ENCODE results near the gene FIGN. TPM values are rescaled to one million over a fixed set of nuclear protein-coding genes. Genes with fewer than 3 reads are reported as not detected.

Gene FIGN
- total RNA-seq, 6 donors from 2014 or later: 0.91 to 4.5 (median 4.1) TPM

GRCh38 chr2:163729636-163730273, 6.1 kb downstream of the FIGN start:
- Histone ChIP-seq H3K36me3 (no peaks in the 10 kb centered on the region), H3K9me3 (no peaks in the 10 kb centered on the region), H3K27me3 (no peaks in the 10 kb centered on the region), H3K4me3 (no peak overlapping the region), H3K4me1 (peaks cover 0 to 6% (median 0%) of the 10 kb centered on the region in 4 donors), H3K27ac (no peak overlapping the region)
- DNase-seq (no peak), ATAC-seq (ENCODE audit: low FRiP score in 2 of 2) (no peak)
- TF ChIP-seq POLR2A (IDR thresholded peaks at IDR 0.05) (no peak), POLR2AphosphoS5 (IDR thresholded peaks at IDR 0.05) (no peak), CTCF (IDR thresholded peaks at IDR 0.05) (no peak), EP300 (IDR thresholded peaks at IDR 0.05) (no peak)
- 84 to 87% methylated on average over 4 of the region's 4 CpGs for WGBS, 2 donors

GRCh38 chr2:163723881-163724280, 11.9 kb downstream of the FIGN start:
- TF ChIP-seq POLR2A (IDR thresholded peaks at IDR 0.05): no peak
- Histone ChIP-seq H3K4me3 (no peak overlapping the region), H3K36me3 (no peaks in the 10 kb centered on the region), H3K4me1 (peaks cover 0 to 6% (median 0%) of the 10 kb centered on the region in 4 donors), H3K27me3 (no peaks in the 10 kb centered on the region), H3K9me3 (no peaks in the 10 kb centered on the region), H3K27ac (no peak overlapping the region)
- DNase-seq (no peak), ATAC-seq (ENCODE audit: low FRiP score in 2 of 2) (no peak)
- 83 to 87% methylated on average over 4 of the region's 4 CpGs for WGBS, 2 donors

- peaks cover 0 to 6% (median 0%) of the 10 kb centered on the region in 4 donors for H3K4me1 ChIP-seq
- DNase-seq (no peak), ATAC-seq (ENCODE audit: low FRiP score in 2 of 2) (no peak)
- H3K36me3 ChIP-seq: no peaks in the 10 kb centered on the region
- no peaks in the 10 kb centered on the region for H3K9me3 ChIP-seq
- 91 to 93% methylated on average over 3 of the region's 3 CpGs for WGBS, 2 donors
- H3K27ac ChIP-seq: no peak overlapping the region
- H3K4me3 ChIP-seq: no peak overlapping the region
- TF ChIP-seq EP300 (IDR thresholded peaks at IDR 0.05) (no peak), CTCF (IDR thresholded peaks at IDR 0.05) (no peak), POLR2A (IDR thresholded peaks at IDR 0.05) (no peak), POLR2AphosphoS5 (IDR thresholded peaks at IDR 0.05) (no peak)
- no peaks in the 10 kb centered on the region for H3K27me3 ChIP-seq
Measured at GRCh38 chr2:163723348-163723747, 12.5 kb downstream of the FIGN start.

- Histone ChIP-seq H3K27ac (no peak overlapping the region), H3K4me1 (peaks cover 0 to 3% (median 0%) of the 10 kb centered on the region in 4 donors)
Measured at GRCh38 chr2:163719331-163719730, 16.5 kb downstream of the FIGN start.

More at GRCh38 chr2:163719331-163719730, 16.5 kb downstream of the FIGN start:
- DNase-seq (no peak), ATAC-seq (ENCODE audit: low FRiP score in 2 of 2) (no peak)
- no peaks in the 10 kb centered on the region for H3K9me3 ChIP-seq
- no peak for TF ChIP-seq POLR2A (IDR thresholded peaks at IDR 0.05)
- no peak for TF ChIP-seq POLR2AphosphoS5 (IDR thresholded peaks at IDR 0.05)
- no peak for TF ChIP-seq EP300 (IDR thresholded peaks at IDR 0.05)
- no peak for TF ChIP-seq CTCF (IDR thresholded peaks at IDR 0.05)
- no peaks in the 10 kb centered on the region for H3K36me3 ChIP-seq
- no peaks in the 10 kb centered on the region for H3K27me3 ChIP-seq
- H3K4me3 ChIP-seq: no peak overlapping the region
- WGBS, 2 donors: 92 to 96% methylated on average over 2 of the region's 2 CpGs

Measured in upper lobe of left lung (tissue), 6 donors.